KOPT-K1 (cell line): ENCODE data around the gene CRYBB1.

Source experiments
- H3K27ac ChIP-seq: fragments of 200-600 bp; sonication (generic); 2 replicates; pipeline ENCODE4 v1.5.1; 2016; ENCODE audit warnings: antibody characterized with exemption, mild to moderate bottlenecking, low read depth, low read length; ENCODE audit not compliant: poor library complexity, severe bottlenecking
- H3K36me3 ChIP-seq: fragments of 200-600 bp; sonication (generic); 2 replicates; pipeline ENCODE4 v1.5.1; 2017; ENCODE audit warnings: antibody characterized with exemption, mild to moderate bottlenecking, low read length, moderate library complexity; ENCODE audit not compliant: insufficient read depth
- H3K9me3 ChIP-seq: fragments of 200-600 bp; sonication (generic); 2 replicates; pipeline ENCODE4 v1.5.1; 2017; ENCODE audit warnings: antibody characterized with exemption, low read length, mild to moderate bottlenecking; ENCODE audit not compliant: insufficient read depth, poor library complexity, severe bottlenecking

CRYBB1 gene

GRCh38 chr22:26581026-26581425 is 36.8 kb downstream of the CRYBB1 start:
- peaks cover 38% of the 10 kb centered on the region for H3K36me3 ChIP-seq
- peak overlapping the region; percentile 84 for H3K27ac ChIP-seq
- no peaks in the 10 kb centered on the region for H3K9me3 ChIP-seq

- no peaks in the 10 kb centered on the region for H3K9me3 ChIP-seq
- peak overlapping the region; percentile 84 for H3K27ac ChIP-seq
- H3K36me3 ChIP-seq, result peaks cover 40% of the 10 kb centered on the region
These were observed 37.4 kb downstream of the CRYBB1 start for GRCh38 chr22:26580240-26580962.

- H3K27ac ChIP-seq, result peak overlapping the region; percentile 84
- H3K9me3 ChIP-seq, result no peaks in the 10 kb centered on the region
- H3K36me3 ChIP-seq, result peaks cover 50% of the 10 kb centered on the region
These were observed 38.4 kb downstream of the CRYBB1 start for GRCh38 chr22:26579331-26579886.

- no peaks in the 10 kb centered on the region for H3K9me3 ChIP-seq
- H3K27ac ChIP-seq, result no peak overlapping the region
These were observed 40.7 kb downstream of the CRYBB1 start for GRCh38 chr22:26577081-26577480.

GRCh38 chr22:26576026-26576680 is 41.7 kb downstream of the CRYBB1 start:
- no peaks in the 10 kb centered on the region for H3K9me3 ChIP-seq
- peak overlapping the region; percentile 25 for H3K27ac ChIP-seq
- peaks cover 50% of the 10 kb centered on the region for H3K36me3 ChIP-seq

More at GRCh38 chr22:26577081-26577480, 40.7 kb downstream of the CRYBB1 start:
- H3K36me3 ChIP-seq, result peaks cover 55% of the 10 kb centered on the region

GRCh38 chr22:26574001-26574723 is 43.7 kb downstream of the CRYBB1 start:
- Histone ChIP-seq H3K36me3 (peaks cover 46% of the 10 kb centered on the region), H3K9me3 (no peaks in the 10 kb centered on the region), H3K27ac (peak overlapping the region; percentile 13)

- Histone ChIP-seq H3K9me3 (no peaks in the 10 kb centered on the region), H3K27ac (no peak overlapping the region), H3K36me3 (peaks cover 50% of the 10 kb centered on the region)
These were observed 44.7 kb downstream of the CRYBB1 start for GRCh38 chr22:26573026-26573662.

- Histone ChIP-seq H3K9me3 (no peaks in the 10 kb centered on the region), H3K36me3 (peaks cover 62% of the 10 kb centered on the region), H3K27ac (no peak overlapping the region)
These were observed 46.8 kb downstream of the CRYBB1 start for GRCh38 chr22:26570864-26571525.

- no peaks in the 10 kb centered on the region for H3K9me3 ChIP-seq
- H3K27ac ChIP-seq, result no peak overlapping the region
- peaks cover 63% of the 10 kb centered on the region for H3K36me3 ChIP-seq
These were observed 47.7 kb downstream of the CRYBB1 start for GRCh38 chr22:26570115-26570514.

GRCh38 chr22:26568207-26568706 is 49.6 kb downstream of the CRYBB1 start:
- no peak overlapping the region for H3K27ac ChIP-seq
- no peaks in the 10 kb centered on the region for H3K9me3 ChIP-seq
- peaks cover 62% of the 10 kb centered on the region for H3K36me3 ChIP-seq

GRCh38 chr22:26567610-26568009 is 50.2 kb downstream of the CRYBB1 start:
- Histone ChIP-seq H3K9me3 (no peaks in the 10 kb centered on the region), H3K27ac (no peak overlapping the region), H3K36me3 (peaks cover 56% of the 10 kb centered on the region)

GRCh38 chr22:26566994-26567393 is 50.8 kb downstream of the CRYBB1 start:
- Histone ChIP-seq H3K27ac (no peak overlapping the region), H3K9me3 (no peaks in the 10 kb centered on the region), H3K36me3 (peaks cover 56% of the 10 kb centered on the region)

- H3K36me3 ChIP-seq, result peaks cover 55% of the 10 kb centered on the region
- no peaks in the 10 kb centered on the region for H3K9me3 ChIP-seq
- no peak overlapping the region for H3K27ac ChIP-seq
These were observed 51.9 kb downstream of the CRYBB1 start for GRCh38 chr22:26565889-26566288.

- peaks cover 57% of the 10 kb centered on the region for H3K36me3 ChIP-seq
- no peaks in the 10 kb centered on the region for H3K9me3 ChIP-seq
- H3K27ac ChIP-seq, result no peak overlapping the region
These were observed 52.6 kb downstream of the CRYBB1 start for GRCh38 chr22:26565181-26565580.
